Stimulated activated effector memory CD8-positive, alpha-beta T cell treated with anti-CD3 and anti-CD28 coated beads, Interleukin-12 subunit alpha, Interleukin-12 subunit beta, amount 100 ng/mL, for 72 hours (primary cell): ENCODE results near the gene HERC6.
"Not testable (repeated sequence)": the region's sequence is repeated elsewhere in the genome, so short reads cannot be mapped to it uniquely, and the experiment has no call there.

ENCODE experiments used
- ATAC-seq: fragments of 150-1000 bp; cut with Tn5 transposase; 2 replicates; pipeline ENCODE4 v1.10.0; 2021
- DNase-seq, 2 donors: peaks; one replicate each; pipeline ENCODE4 v3.0.0; 2021 to 2022; ENCODE audit warnings: low spot score in 2 of 2
- H3K27ac Mint-ChIP-seq: one replicate; pipeline ENCODE4 v1.8.0; 2022; ENCODE audit warnings: mild to moderate bottlenecking, mixed read lengths
- H3K36me3 Mint-ChIP-seq: one replicate; pipeline ENCODE4 v1.8.0; 2022; ENCODE audit warnings: mild to moderate bottlenecking, mixed read lengths
- H3K4me1 Mint-ChIP-seq: one replicate; pipeline ENCODE4 v1.8.0; 2022; ENCODE audit warnings: mixed read lengths
- H3K4me3 Mint-ChIP-seq: one replicate; pipeline ENCODE4 v1.8.0; 2022; ENCODE audit warnings: mild to moderate bottlenecking, mixed read lengths
- H3K9me3 Mint-ChIP-seq: one replicate; pipeline ENCODE4 v1.8.0; 2022; ENCODE audit warnings: mixed read lengths

Gene HERC6

GRCh38 chr4:88418411-88418810, 39.8 kb downstream of the HERC6 start:
- no peak for DNase-seq
- Mint-ChIP-seq H3K27ac (no peak overlapping the region), H3K4me3 (no peak overlapping the region), H3K4me1 (no peaks in the 10 kb centered on the region), H3K36me3 (peaks cover 13% of the 10 kb centered on the region), H3K9me3 (no peaks in the 10 kb centered on the region)
- ATAC-seq, result no peak

GRCh38 chr4:88419874-88420273, 41.2 kb downstream of the HERC6 start:
- no peaks in the 10 kb centered on the region for H3K4me1 Mint-ChIP-seq
- ATAC-seq (no peak), DNase-seq (no peak)
- H3K27ac Mint-ChIP-seq, result peak overlapping the region; percentile 2
- H3K36me3 Mint-ChIP-seq, result peaks cover 18% of the 10 kb centered on the region
- H3K9me3 Mint-ChIP-seq, result no peaks in the 10 kb centered on the region
- no peak overlapping the region for H3K4me3 Mint-ChIP-seq

GRCh38 chr4:88420844-88421243, 42.2 kb downstream of the HERC6 start:
- no peaks in the 10 kb centered on the region for H3K4me1 Mint-ChIP-seq
- peaks cover 9% of the 10 kb centered on the region for H3K36me3 Mint-ChIP-seq
- ATAC-seq, result no peak
- H3K4me3 Mint-ChIP-seq, result no peak overlapping the region
- no peak for DNase-seq
- H3K9me3 Mint-ChIP-seq, result no peaks in the 10 kb centered on the region
- no peak overlapping the region for H3K27ac Mint-ChIP-seq

- no peak for ATAC-seq
- Mint-ChIP-seq H3K4me1 (no peaks in the 10 kb centered on the region), H3K9me3 (no peaks in the 10 kb centered on the region), H3K27ac (no peak overlapping the region), H3K4me3 (no peak overlapping the region), H3K36me3 (peaks cover 8% of the 10 kb centered on the region)
- DNase-seq, result no peak
Measured at GRCh38 chr4:88422403-88422802, 43.8 kb downstream of the HERC6 start.

GRCh38 chr4:88429401-88429800, 50.7 kb downstream of the HERC6 start:
- Mint-ChIP-seq H3K27ac (no peak overlapping the region), H3K36me3 (peaks cover 10% of the 10 kb centered on the region), H3K9me3 (no peaks in the 10 kb centered on the region), H3K4me3 (no peak overlapping the region), H3K4me1 (no peaks in the 10 kb centered on the region)
- no peak for DNase-seq
- no peak for ATAC-seq

- H3K4me3 Mint-ChIP-seq, result no peak overlapping the region
- no peak overlapping the region for H3K27ac Mint-ChIP-seq
- peaks cover 31% of the 10 kb centered on the region for H3K36me3 Mint-ChIP-seq
- no peaks in the 10 kb centered on the region for H3K9me3 Mint-ChIP-seq
- ATAC-seq, result no peak
- H3K4me1 Mint-ChIP-seq, result peaks cover 5% of the 10 kb centered on the region
- DNase-seq, result no peak
Measured at GRCh38 chr4:88435987-88436693, 57.5 kb downstream of the HERC6 start.

GRCh38 chr4:88437873-88438272, 59.2 kb downstream of the HERC6 start:
- H3K9me3 Mint-ChIP-seq, ATAC-seq, H3K27ac Mint-ChIP-seq, H3K4me1 Mint-ChIP-seq, DNase-seq, H3K4me3 Mint-ChIP-seq: not testable (repeated sequence)
- peaks cover 31% of the 10 kb centered on the region for H3K36me3 Mint-ChIP-seq

DNA sequence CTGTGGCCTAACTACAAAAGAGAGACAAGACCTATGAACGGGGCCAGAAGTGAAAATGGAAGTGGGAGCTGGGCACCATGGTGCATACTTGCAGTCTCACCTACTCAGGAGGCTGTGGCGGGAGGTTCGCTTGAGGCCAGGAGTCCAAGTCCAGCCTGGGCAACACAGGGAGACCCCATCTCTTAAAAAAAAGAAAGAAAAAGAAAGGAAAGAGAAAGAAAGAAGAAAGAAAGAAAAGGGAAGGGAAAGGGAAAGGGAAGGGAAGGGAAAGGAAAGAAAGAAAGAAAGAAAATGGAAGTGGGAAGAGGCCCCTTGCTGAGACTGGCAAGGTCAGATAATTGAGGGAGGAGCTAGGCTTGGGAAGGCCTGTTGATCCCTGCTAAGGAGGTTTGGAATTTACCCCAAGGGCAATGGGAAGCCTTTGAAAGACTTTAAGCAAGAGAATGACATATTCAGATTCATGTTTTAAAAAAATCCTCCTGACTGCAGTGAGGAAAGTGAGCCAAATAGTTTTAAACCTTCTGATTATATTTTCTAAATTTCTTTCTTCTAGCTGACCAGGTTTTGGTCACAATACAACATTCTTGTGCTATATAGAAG, 60.6 kb downstream of the HERC6 start:
- DNase-seq (no peak), ATAC-seq (no peak)
- H3K4me3 Mint-ChIP-seq, result no peak overlapping the region
- peaks cover 5% of the 10 kb centered on the region for H3K9me3 Mint-ChIP-seq
- H3K4me1 Mint-ChIP-seq, result peaks cover 5% of the 10 kb centered on the region
- peak overlapping the region; percentile 90 for H3K27ac Mint-ChIP-seq
- H3K36me3 Mint-ChIP-seq, result peaks cover 28% of the 10 kb centered on the region

GRCh38 chr4:88440146-88440545, 61.5 kb downstream of the HERC6 start:
- Mint-ChIP-seq H3K27ac (peak overlapping the region; percentile 90), H3K4me1 (peaks cover 5% of the 10 kb centered on the region), H3K4me3 (no peak overlapping the region), H3K9me3 (peaks cover 5% of the 10 kb centered on the region), H3K36me3 (peaks cover 20% of the 10 kb centered on the region)
- ATAC-seq, result no peak
- DNase-seq, result no peak

DNA sequence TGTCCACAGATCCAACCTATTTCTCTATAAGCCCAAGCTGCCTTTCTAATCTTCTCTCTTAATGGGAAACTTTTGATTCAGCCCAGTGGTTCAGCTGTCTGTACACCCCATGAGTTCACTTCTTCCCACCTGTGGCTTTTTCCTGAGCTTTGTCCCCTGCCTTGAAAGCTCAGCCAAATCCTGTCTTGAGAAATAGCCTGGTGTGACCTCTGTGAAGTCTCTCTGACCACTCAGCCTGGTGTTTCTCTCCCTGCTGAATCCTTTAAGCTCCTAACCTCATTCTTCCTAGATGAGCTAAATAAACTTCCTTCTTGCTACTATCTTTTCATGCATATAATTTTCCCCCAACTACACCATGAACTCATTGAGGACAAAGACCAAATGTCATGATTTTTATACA, 63.0 kb downstream of the HERC6 start:
- Mint-ChIP-seq H3K9me3 (peaks cover 5% of the 10 kb centered on the region), H3K27ac (peak overlapping the region; percentile 6), H3K36me3 (peaks cover 12% of the 10 kb centered on the region), H3K4me1 (peaks cover 5% of the 10 kb centered on the region), H3K4me3 (no peak overlapping the region)
- ATAC-seq, result no peak
- no peak for DNase-seq

GRCh38 chr4:88442689-88443191, 64.1 kb downstream of the HERC6 start:
- H3K4me3 Mint-ChIP-seq, result no peak overlapping the region
- peaks cover 12% of the 10 kb centered on the region for H3K36me3 Mint-ChIP-seq
- ATAC-seq (no peak), DNase-seq (no peak)
- peaks cover 5% of the 10 kb centered on the region for H3K9me3 Mint-ChIP-seq
- peaks cover 13% of the 10 kb centered on the region for H3K4me1 Mint-ChIP-seq
- H3K27ac Mint-ChIP-seq, result peak overlapping the region; percentile 6

GRCh38 chr4:88443486-88443885, 64.8 kb downstream of the HERC6 start:
- Mint-ChIP-seq H3K27ac (no peak overlapping the region), H3K4me3 (no peak overlapping the region), H3K36me3 (peaks cover 12% of the 10 kb centered on the region), H3K4me1 (peaks cover 13% of the 10 kb centered on the region), H3K9me3 (peaks cover 5% of the 10 kb centered on the region)
- no peak for ATAC-seq
- no peak for DNase-seq

- DNase-seq (no peak), ATAC-seq (no peak)
- Mint-ChIP-seq H3K4me3 (no peak overlapping the region), H3K4me1 (peaks cover 8% of the 10 kb centered on the region), H3K27ac (no peak overlapping the region), H3K9me3 (peaks cover 5% of the 10 kb centered on the region), H3K36me3 (peaks cover 7% of the 10 kb centered on the region)
Measured at GRCh38 chr4:88445252-88445651, 66.6 kb downstream of the HERC6 start.

- Mint-ChIP-seq H3K27ac (no peak overlapping the region), H3K9me3 (peaks cover 5% of the 10 kb centered on the region), H3K4me1 (peaks cover 8% of the 10 kb centered on the region), H3K4me3 (no peak overlapping the region), H3K36me3 (no peaks in the 10 kb centered on the region)
- ATAC-seq (no peak), DNase-seq (no peak)
Measured at GRCh38 chr4:88446124-88446523, 67.5 kb downstream of the HERC6 start.

DNA sequence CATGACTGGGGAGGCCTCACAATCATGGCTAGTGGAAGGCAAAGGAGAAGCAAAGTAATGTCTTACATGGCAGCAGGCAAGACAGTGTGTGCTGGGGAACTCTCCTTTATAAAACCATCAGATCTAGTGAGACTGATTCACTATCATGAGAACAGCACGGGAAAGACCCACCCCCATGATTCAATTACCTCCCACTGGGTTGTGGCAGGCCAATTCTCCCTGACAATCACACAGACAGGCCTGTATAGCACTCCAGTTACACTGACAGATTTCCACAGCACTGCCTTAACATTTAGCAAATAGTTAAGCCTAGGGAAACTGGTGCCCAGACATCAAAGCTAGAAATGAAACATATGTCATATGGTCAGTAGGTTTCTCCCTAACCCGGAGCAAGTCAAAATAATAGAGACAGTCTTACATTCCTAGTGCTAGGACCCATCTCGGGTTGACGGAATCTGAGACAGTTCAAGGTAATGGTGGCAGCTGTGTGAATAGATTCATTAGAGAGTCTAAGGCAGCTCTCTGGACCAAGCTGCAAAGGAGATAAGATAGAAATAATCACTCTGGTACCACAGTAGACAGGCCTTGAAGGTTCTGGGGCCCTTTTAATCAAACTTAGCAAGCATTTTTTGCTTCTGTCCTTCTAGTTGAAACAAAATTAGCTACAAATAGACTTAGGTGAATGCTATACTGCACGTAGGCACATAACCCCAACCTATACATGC, 68.9 kb downstream of the HERC6 start:
- ATAC-seq (no peak), DNase-seq (no peak)
- H3K4me3 Mint-ChIP-seq, result no peak overlapping the region
- peaks cover 5% of the 10 kb centered on the region for H3K9me3 Mint-ChIP-seq
- no peak overlapping the region for H3K27ac Mint-ChIP-seq
- H3K36me3 Mint-ChIP-seq, result no peaks in the 10 kb centered on the region
- H3K4me1 Mint-ChIP-seq, result peaks cover 8% of the 10 kb centered on the region
